Skeletal muscle satellite cell (primary cell): Measurements from ENCODE around the gene ADIPOR2.
"Not testable (repeated sequence)": the region's sequence is repeated elsewhere in the genome, so short reads cannot be mapped to it uniquely, and the experiment has no call there.

Experiments
- H3K27me3 ChIP-seq: 2 replicates; pipeline ENCODE4 v1.7.0; 2013; ENCODE audit warnings: low read length; ENCODE audit not compliant: control insufficient read depth, insufficient read depth
- H3K36me3 ChIP-seq: 2 replicates; pipeline ENCODE4 v1.7.0; 2013; ENCODE audit warnings: mild to moderate bottlenecking, control low read depth, low read length; ENCODE audit not compliant: insufficient read depth
- H3K4me1 ChIP-seq: 2 replicates; pipeline ENCODE4 v1.7.0; 2013; ENCODE audit warnings: low read length; ENCODE audit not compliant: control insufficient read depth, insufficient read depth
- H3K4me2 ChIP-seq: 2 replicates; pipeline ENCODE4 v1.7.0; 2013; ENCODE audit warnings: mild to moderate bottlenecking, low read length
- H3K4me3 ChIP-seq: 2 replicates; pipeline ENCODE4 v1.7.0; 2013; ENCODE audit warnings: low read length
- H3K9ac ChIP-seq: 2 replicates; pipeline ENCODE4 v1.7.0; 2013; ENCODE audit warnings: mild to moderate bottlenecking, low read depth, low read length, moderate library complexity
- H3K9me3 ChIP-seq: replicated peaks from 2 replicates; pipeline ENCODE4 v1.7.0; 2013; ENCODE audit warnings: mild to moderate bottlenecking, control low read depth, low read length

ADIPOR2 gene

DNA sequence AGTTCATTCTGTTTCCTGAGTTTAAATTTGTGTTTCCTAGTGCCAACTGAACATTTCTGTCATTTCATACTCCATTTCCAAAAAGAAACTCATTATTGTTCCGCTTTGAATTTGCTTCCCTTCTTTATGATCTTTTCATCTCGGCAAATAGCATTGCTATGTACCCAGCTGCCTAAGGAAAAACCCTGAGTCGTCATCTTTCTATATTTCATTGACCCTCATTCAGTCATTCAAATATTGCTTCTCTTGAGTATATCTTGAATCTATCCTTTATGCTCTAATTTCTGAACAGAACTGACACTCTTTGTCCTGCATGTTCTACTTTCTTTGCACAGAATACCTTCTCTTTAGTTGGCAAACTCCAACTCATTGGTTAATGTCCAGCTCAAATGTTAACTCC, 35.9 kb downstream of the ADIPOR2 start:
- Histone ChIP-seq H3K4me1 (no peaks in the 10 kb centered on the region), H3K9ac (no peak overlapping the region), H3K36me3 (peaks cover 5% of the 10 kb centered on the region), H3K9me3 (no peaks in the 10 kb centered on the region), H3K4me3 (no peak overlapping the region), H3K27me3 (no peaks in the 10 kb centered on the region), H3K4me2 (no peak overlapping the region)

DNA sequence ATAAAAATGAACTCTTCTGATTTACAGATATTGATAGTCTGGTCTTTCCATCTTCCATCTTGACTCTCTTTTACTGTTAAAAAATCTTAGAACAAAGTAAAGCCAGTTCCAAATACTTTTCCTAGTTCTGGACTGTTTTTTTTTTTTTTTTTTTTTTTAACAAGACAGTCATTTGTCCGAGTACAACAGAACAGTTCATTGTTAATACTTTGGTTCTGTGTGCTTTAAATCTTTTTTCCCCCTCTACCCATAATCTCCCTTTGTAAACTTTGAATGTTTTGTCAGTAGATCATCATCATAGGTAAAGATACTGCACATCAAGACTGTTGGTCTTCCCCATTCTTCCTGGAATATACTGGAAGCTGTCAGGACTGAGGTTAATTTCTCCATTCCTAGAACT, 38.0 kb downstream of the ADIPOR2 start:
- Histone ChIP-seq H3K9me3 (no peaks in the 10 kb centered on the region), H3K9ac (no peak overlapping the region), H3K4me1 (no peaks in the 10 kb centered on the region), H3K4me2 (no peak overlapping the region), H3K4me3 (no peak overlapping the region), H3K36me3 (peaks cover 5% of the 10 kb centered on the region), H3K27me3 (no peaks in the 10 kb centered on the region)

DNA sequence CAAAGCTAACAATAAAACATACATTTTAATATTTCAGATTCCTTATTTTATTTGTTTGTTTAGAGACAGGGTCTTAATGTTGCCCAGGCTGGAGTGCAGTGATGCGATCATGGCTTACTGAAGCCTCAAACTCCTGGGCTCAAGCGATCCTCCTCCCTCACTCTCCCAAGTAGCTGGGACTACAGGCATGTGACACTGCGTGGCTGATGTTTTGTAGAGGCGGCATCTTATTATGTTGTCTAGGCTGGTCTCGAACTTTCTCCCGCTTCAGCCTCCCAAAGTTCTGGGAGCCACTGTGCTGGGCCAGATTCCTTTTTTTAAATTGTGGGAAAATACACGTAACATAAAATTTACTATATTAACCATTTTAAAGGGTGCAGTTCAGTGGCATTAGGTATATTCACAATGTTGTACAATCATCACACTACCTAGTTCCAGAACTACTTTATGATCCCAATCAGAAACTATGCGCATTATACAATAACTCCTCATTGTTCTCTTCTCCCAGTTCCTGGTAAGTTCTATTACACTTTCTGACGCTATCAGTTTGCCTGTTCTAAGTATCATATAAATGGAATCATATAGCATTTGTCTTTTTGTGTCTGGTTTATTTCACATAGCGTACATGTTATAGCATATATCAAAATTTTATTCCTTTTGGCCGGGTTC, 40.3 kb downstream of the ADIPOR2 start:
- Histone ChIP-seq H3K4me2 (no peak overlapping the region), H3K9me3 (no peaks in the 10 kb centered on the region), H3K4me3 (no peak overlapping the region), H3K36me3 (peaks cover 5% of the 10 kb centered on the region), H3K9ac (no peak overlapping the region), H3K27me3 (no peaks in the 10 kb centered on the region), H3K4me1 (no peaks in the 10 kb centered on the region)

DNA sequence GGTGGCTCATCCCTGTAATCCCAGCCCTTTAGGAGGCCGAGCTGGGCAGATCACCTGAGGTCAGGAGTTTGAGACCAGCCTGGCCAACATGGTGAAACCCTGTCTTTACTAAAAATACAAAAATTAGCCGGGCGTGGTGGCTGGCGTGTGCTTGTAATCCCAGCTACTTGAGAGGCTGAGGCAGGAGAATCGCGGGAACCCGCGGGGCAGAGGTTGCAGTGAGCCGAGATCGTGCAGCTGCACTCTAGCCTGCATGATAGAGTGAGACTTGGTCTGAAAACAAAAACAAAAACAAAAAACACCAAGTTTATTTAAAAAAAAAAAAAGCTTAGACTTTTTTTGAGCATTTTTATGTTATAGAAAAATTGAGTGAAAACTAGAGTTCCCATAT, 40.8 kb downstream of the ADIPOR2 start:
- H3K9ac ChIP-seq, H3K4me2 ChIP-seq, H3K4me3 ChIP-seq, H3K36me3 ChIP-seq, H3K4me1 ChIP-seq, H3K9me3 ChIP-seq, H3K27me3 ChIP-seq: not testable (repeated sequence)

DNA sequence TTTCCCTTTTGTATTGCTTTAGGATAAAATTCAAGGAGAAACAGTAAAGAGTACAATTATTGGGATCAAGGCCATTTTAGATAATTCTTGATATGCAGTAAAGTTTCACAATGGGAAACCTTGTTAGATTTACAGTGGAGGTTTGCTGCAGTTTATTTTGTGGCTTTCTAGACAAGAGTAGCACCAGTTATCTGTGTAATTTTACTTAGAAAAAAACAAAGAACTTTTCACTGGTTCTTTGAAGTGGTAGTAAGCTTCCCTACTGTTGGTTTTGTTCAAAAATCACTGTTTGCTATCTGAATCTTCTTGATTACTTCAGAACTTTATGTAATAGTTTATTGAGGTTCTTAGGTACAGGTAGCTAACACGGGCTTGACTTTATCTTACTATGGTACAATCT, 42.0 kb downstream of the ADIPOR2 start:
- H3K9me3 ChIP-seq = no peaks in the 10 kb centered on the region
- H3K4me2 ChIP-seq = no peak overlapping the region
- H3K4me3 ChIP-seq = no peak overlapping the region
- H3K27me3 ChIP-seq = no peaks in the 10 kb centered on the region
- no peaks in the 10 kb centered on the region for H3K4me1 ChIP-seq
- H3K9ac ChIP-seq = no peak overlapping the region
- no peaks in the 10 kb centered on the region for H3K36me3 ChIP-seq

DNA sequence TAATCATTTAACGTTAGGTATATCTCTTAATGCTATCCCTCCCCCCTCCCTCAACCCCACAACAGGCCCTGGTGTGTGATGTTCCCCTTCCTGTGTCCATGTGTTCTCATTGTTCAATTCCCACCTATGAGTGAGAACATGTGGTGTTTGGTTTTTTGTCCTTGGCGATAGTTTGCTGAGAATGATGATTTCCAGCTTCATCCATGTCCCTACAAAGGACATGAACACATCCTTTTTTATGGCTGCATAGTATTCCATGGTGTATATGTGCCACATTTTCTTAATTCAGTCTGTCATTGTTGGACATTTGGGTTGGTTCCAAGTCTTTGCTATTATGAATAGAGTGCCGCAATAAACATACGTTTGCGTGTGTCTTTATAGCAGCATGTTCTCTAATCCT, 42.8 kb downstream of the ADIPOR2 start:
- H3K4me3 ChIP-seq, H3K4me1 ChIP-seq, H3K9me3 ChIP-seq, H3K36me3 ChIP-seq, H3K27me3 ChIP-seq, H3K9ac ChIP-seq, H3K4me2 ChIP-seq: not testable (repeated sequence)

DNA sequence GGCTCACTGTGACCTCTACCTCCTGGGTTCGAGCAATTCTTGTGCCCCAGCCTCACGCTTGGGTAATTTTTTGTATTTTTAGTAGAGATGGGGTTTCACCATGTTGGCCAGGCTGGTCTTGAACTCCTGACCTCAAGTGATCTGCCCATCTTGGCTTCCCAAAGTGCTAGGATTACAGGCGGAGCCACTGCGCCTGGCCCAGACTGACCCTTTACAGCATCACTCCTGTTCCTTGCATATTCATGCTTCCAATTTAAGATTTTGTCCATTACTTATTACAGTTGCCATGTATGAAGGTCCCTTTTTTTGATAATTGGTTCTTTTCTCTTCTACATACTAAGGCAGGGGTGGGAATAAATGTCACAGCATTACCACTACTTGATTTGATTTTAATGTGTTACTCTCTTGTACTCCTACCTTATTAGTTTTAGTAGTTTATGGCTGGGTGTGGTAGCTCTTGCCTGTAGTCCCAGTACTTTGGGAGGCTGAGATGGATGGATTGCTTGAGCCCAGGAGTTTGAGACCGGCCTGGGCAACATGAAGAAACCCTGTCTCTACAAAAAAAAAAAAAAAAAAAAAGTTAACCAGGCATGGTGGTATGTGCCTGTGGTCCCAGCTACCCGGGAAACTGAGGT, 46.9 kb downstream of the ADIPOR2 start:
- H3K4me2 ChIP-seq = no peak overlapping the region
- H3K4me3 ChIP-seq = no peak overlapping the region
- H3K27me3 ChIP-seq = no peaks in the 10 kb centered on the region
- no peaks in the 10 kb centered on the region for H3K36me3 ChIP-seq
- H3K9me3 ChIP-seq = no peaks in the 10 kb centered on the region
- no peak overlapping the region for H3K9ac ChIP-seq
- H3K4me1 ChIP-seq = peaks cover 12% of the 10 kb centered on the region

DNA sequence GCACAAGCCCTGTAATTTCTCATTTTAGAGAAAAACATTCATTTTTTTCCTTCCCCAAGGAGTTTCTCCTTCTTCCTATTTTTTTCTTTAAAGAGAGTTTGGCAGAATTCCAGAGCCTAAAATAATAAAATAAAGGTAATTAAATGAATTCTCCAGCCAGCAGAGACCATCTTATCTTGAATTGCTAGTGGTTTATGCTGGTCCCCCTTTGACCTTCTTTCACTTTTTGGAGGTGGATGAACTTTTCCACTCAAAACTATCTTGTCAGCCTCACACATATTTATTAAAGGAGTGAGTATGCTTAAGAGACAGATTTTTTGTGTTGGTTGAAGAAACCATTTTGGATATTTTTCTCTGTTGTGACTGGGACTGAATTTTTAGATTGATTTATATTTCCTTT, 47.6 kb downstream of the ADIPOR2 start:
- Histone ChIP-seq H3K9ac (no peak overlapping the region), H3K4me3 (no peak overlapping the region), H3K9me3 (no peaks in the 10 kb centered on the region), H3K4me2 (no peak overlapping the region), H3K36me3 (no peaks in the 10 kb centered on the region), H3K4me1 (peaks cover 12% of the 10 kb centered on the region), H3K27me3 (no peaks in the 10 kb centered on the region)

DNA sequence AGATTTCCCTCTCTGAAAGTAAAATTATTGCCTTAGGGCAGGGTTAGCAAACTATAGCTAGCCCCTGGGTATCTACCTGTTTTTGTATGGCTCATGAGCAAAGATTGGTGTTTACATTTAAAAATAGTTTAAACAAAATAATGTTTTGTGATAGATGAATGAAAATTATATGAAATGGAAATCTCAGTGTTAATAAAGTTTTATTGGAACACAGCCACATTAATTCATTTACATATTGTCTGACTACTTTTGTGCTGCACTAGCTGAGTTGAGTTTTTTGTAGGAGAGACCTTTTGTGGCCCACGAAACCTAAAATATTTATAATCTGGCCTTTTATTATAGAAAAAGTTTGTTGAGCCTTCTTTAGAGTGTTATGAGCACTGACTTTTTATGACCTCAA, 48.5 kb downstream of the ADIPOR2 start:
- no peak overlapping the region for H3K4me3 ChIP-seq
- H3K9ac ChIP-seq = no peak overlapping the region
- H3K9me3 ChIP-seq = no peaks in the 10 kb centered on the region
- H3K27me3 ChIP-seq = no peaks in the 10 kb centered on the region
- peaks cover 12% of the 10 kb centered on the region for H3K4me1 ChIP-seq
- no peaks in the 10 kb centered on the region for H3K36me3 ChIP-seq
- H3K4me2 ChIP-seq = no peak overlapping the region

DNA sequence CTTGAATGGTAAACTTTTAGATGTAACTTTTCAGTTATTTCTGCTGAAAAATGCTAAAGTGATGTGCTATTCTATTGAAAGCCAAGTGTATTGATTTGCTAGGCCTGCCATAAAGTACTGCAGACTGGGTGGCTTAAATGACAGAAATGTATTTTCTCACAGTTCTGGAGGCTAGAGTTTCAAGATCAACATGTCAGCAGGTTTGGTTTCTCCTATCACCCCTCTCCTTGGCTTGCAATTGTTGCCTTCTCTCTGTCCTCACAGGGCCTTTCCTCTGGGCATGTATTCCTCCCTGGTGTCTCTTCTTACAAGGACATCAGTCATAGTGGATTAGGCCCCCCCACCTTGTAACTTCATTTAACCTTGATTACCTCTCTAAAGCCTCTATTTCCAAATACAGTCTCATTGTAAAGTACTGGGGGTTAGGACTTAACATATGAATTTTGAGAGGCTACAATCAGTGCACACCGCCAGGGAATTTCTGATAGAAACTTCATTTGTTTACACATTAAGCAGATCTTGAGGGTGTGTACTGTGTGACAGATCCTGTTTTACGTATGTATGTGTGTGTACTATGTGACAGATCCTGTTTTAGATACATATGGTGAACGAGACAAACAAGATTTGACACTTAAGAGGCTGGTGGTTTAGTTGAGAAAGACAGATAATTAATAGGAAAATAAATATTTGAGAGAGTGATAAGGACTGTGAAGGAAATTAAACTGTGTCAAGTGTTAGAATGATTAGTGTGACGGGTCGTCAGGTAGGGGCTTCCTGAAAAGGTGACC, 49.5 kb downstream of the ADIPOR2 start:
- Histone ChIP-seq H3K9me3 (no peaks in the 10 kb centered on the region), H3K36me3 (no peaks in the 10 kb centered on the region), H3K9ac (no peak overlapping the region)

DNA sequence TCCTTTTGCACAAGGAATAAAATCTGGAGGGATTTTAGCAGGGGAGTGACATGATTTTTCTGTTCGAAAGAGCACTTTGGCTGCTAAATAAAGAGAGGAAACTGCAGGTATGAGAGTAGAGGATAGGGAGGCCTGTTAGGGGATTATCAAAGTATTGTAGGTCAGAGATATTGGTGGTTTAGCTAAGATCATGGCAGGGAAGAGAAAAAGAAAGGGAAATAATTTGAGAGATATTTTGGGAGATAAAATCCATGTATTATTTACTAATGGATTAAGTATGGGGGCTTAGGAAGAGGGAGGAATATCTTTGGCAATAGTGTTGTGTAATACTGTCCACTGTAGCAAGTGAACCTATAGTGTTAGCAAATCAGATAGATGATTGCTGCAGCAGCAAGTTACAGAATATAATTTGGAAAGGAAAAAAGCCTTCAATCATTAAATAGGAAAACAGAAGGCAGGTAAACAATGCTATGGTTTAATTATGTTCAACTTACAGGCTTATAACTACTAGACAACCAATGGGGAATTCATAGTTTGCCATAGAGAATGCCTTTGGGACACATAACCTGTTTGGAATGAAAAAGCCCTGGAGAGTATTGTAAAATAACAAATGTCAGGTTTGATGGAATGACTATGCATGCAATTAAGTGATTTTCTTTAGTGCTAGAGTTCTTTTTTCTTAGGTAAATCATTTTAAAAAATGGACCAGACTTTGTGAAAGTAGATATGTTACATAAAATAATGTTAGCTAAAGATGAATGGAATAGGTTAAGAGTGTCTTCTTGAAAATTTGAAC, 50.5 kb downstream of the ADIPOR2 start:
- Histone ChIP-seq H3K4me1 (peaks cover 12% of the 10 kb centered on the region), H3K9ac (no peak overlapping the region), H3K27me3 (no peaks in the 10 kb centered on the region), H3K9me3 (no peaks in the 10 kb centered on the region), H3K4me2 (no peak overlapping the region), H3K4me3 (no peak overlapping the region), H3K36me3 (no peaks in the 10 kb centered on the region)

More for the DNA sequence above, 49.5 kb downstream of the ADIPOR2 start:
- no peaks in the 10 kb centered on the region for H3K27me3 ChIP-seq
- no peak overlapping the region for H3K4me3 ChIP-seq
- H3K4me2 ChIP-seq = no peak overlapping the region
- peaks cover 12% of the 10 kb centered on the region for H3K4me1 ChIP-seq
